OCI-LY7 (cell line): ENCODE measurements around the gene FRRS1. TPM values are rescaled to one million over a fixed set of nuclear protein-coding genes. Genes with fewer than 3 reads are reported as not detected.

Experiments
- BruUV-seq: library from RNA; stranded (reverse); fragments of 400-500 nt; replicated peaks from 2 replicates; lab custom pipeline; 2021; lab: Mats Ljungman, UMichigan
- CTCF ChIA-PET: fragments of 300-600 bp; sonication (Branson Sonifier 250); formaldehyde crosslinking; loops from one replicate; lab custom pipeline; 2022; ENCODE audit warnings: antibody characterized with exemption; ENCODE audit not compliant: unreplicated experiment; lab: Charles Lee
- POLR2A ChIA-PET: fragments of 300-600 bp; sonication (Branson Sonifier 250); formaldehyde crosslinking; loops from one replicate; lab custom pipeline; 2022; ENCODE audit warnings: antibody characterized with exemption; lab: Charles Lee
- DNase-seq: peaks from one replicate; pipeline ENCODE4 v3.0.0-alpha.2; 2015; ENCODE audit warnings: low spot score
- H2AFZ ChIP-seq: fragments of 200-600 bp; sonication (generic), shearing (Covaris generic); 2 replicates; pipeline ENCODE4 v1.6.1; 2014; ENCODE audit warnings: mild to moderate bottlenecking, antibody characterized with exemption, low read length, moderate library complexity
- H3K27ac ChIP-seq: fragments of 200-600 bp; sonication (generic); 2 replicates; pipeline ENCODE4 v1.5.1; 2014; ENCODE audit warnings: mixed run types, low read depth, mild to moderate bottlenecking, moderate library complexity, low read length, inconsistent platforms; ENCODE audit not compliant: poor library complexity, severe bottlenecking
- H3K36me3 ChIP-seq: fragments of 200-600 bp; sonication (generic); 2 replicates; pipeline ENCODE4 v1.6.1; 2014; ENCODE audit warnings: mild to moderate bottlenecking, antibody characterized with exemption, low read length, moderate library complexity, mixed read lengths; ENCODE audit not compliant: insufficient read depth
- H3K4me1 ChIP-seq: fragments of 200-600 bp; sonication (generic); 2 replicates; pipeline ENCODE4 v1.5.1; 2014; ENCODE audit warnings: mild to moderate bottlenecking, low read length; ENCODE audit not compliant: insufficient read depth, poor library complexity, severe bottlenecking
- H3K4me2 ChIP-seq: fragments of 200-600 bp; sonication (generic); 2 replicates; pipeline ENCODE4 v1.6.1; 2014; ENCODE audit warnings: mild to moderate bottlenecking, low read length
- H3K4me3 ChIP-seq: fragments of 200-600 bp; sonication (generic); 2 replicates; pipeline ENCODE4 v1.5.1; 2014; ENCODE audit warnings: mild to moderate bottlenecking, low read depth, low read length; ENCODE audit not compliant: poor library complexity, severe bottlenecking
- H3K79me2 ChIP-seq: fragments of 200-600 bp; sonication (generic); 2 replicates; pipeline ENCODE4 v1.6.1; 2016; ENCODE audit warnings: low read depth, mild to moderate bottlenecking, low read length, moderate library complexity, mixed read lengths; ENCODE audit not compliant: insufficient read depth
- H3K9me2 ChIP-seq: fragments of 200-600 bp; sonication (generic); 2 replicates; pipeline ENCODE4 v1.6.1; 2016; ENCODE audit warnings: mild to moderate bottlenecking, low read length, mixed read lengths; ENCODE audit not compliant: insufficient read depth
- H3K9me3 ChIP-seq: fragments of 200-600 bp; sonication (generic); 2 replicates; pipeline ENCODE4 v1.6.1; 2014; ENCODE audit warnings: mild to moderate bottlenecking, mixed run types, low read length, mixed read lengths
- H4K20me1 ChIP-seq: fragments of 200-600 bp; sonication (generic); 2 replicates; pipeline ENCODE4 v1.6.1; 2014; ENCODE audit warnings: mild to moderate bottlenecking, antibody characterized with exemption, low read length, moderate library complexity, mixed read lengths; ENCODE audit not compliant: insufficient read depth
- EZH2phosphoT487 ChIP-seq: fragments of 200-600 bp; sonication (generic); IDR thresholded peaks from 2 replicates; pipeline ENCODE4 v1.6.1; 2018; ENCODE audit warnings: low read depth, borderline replicate concordance, mild to moderate bottlenecking, mixed run types, antibody characterized with exemption, low read length, moderate library complexity, mixed read lengths
- intact Hi-C: fragments of 100-400 bp; cut with micrococcal nuclease; formaldehyde crosslinking; loops from one replicate; pipeline ENCODE4 v1.10.0; 2022; ENCODE audit not compliant: unreplicated experiment
- total RNA-seq, 2 experiments: library from RNA; depleted of rRNA in 1 of 2; stranded (reverse); fragments of >200 nt in 1 of 2; shearing (Covaris generic) in 1 of 2; gene quantifications; 2 replicates each; pipeline ENCODE4 v1.2.3, GENCODE V29; 2014 to 2022
- TF ChIP-seq, protein P1 (sequence below): fragments of 200-600 bp; sonication (generic); conservative IDR thresholded peaks from 2 replicates; pipeline ENCODE4 v1.5.1; 2014; ENCODE audit warnings: mild to moderate bottlenecking, antibody characterized with exemption, low read length, moderate library complexity, mixed read lengths

The FRRS1 gene
- total RNA-seq, 2 experiments from 2014 or later = 4.5 to 6.5 TPM

DNA sequence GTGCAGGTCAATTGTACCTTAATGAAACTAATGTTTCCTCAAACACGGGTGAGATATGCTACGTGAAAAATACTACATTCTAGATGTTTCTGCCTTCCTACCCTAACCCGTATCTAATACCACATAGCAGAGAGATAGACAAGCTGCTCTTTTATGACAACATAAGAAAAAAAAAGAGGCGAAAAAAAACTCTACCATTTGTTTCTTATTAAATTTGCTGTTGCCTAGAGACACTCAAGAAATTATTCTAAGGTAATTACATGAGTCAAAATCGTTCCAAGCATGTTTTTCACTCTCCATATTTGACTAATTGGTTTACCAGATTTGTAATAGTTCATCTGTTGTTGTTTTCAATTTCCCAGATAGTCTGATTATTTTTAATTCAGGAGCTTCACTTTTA is 93.1 kb downstream of the FRRS1 start:
- CTCF ChIA-PET = no interaction called here

DNA sequence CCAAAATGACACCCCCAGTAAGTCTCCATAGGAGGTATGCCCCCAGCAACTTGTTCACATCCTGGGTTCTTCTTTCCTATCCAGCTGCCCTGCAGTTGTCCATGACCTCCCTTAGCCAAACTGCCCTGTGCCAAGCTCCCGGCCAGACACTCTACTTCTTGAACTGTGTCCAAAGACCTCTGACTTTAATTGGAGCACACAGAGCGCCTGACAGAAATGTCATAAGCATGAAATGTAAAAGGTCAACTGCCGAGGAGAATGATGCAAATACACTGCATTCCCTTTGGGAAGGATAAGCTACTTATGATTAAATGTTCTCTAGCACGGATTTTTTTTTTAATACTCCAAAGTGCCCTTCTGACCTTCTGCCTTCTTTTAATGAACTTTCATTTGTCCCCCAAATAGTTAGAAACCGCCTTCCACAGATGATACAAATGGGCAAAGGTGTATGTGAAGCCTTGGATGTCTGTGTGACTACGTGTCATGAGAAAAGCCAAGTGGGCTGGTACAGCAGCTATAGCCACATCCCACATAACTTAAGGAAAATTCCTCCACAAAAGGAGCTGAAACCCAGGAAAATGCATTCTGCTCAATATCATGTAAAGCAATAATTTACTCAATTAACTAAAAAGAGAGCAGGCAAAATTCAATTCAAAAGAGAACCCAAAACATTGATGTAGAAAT is 93.8 kb downstream of the FRRS1 start:
- no TSS peak for BruUV-seq
- no peaks in the 10 kb centered on the region for H3K9me2 ChIP-seq
- H3K36me3 ChIP-seq = no peaks in the 10 kb centered on the region
- no peaks in the 10 kb centered on the region for H3K4me1 ChIP-seq
- H3K4me3 ChIP-seq = no peak overlapping the region
- H2AFZ ChIP-seq = no peak overlapping the region
- ChIA-PET POLR2A (no interaction called here), CTCF (no interaction called here)
- no peaks in the 10 kb centered on the region for H3K9me3 ChIP-seq
- H4K20me1 ChIP-seq = no peaks in the 10 kb centered on the region
- no peak overlapping the region for H3K4me2 ChIP-seq
- TF ChIP-seq, protein P1, sequence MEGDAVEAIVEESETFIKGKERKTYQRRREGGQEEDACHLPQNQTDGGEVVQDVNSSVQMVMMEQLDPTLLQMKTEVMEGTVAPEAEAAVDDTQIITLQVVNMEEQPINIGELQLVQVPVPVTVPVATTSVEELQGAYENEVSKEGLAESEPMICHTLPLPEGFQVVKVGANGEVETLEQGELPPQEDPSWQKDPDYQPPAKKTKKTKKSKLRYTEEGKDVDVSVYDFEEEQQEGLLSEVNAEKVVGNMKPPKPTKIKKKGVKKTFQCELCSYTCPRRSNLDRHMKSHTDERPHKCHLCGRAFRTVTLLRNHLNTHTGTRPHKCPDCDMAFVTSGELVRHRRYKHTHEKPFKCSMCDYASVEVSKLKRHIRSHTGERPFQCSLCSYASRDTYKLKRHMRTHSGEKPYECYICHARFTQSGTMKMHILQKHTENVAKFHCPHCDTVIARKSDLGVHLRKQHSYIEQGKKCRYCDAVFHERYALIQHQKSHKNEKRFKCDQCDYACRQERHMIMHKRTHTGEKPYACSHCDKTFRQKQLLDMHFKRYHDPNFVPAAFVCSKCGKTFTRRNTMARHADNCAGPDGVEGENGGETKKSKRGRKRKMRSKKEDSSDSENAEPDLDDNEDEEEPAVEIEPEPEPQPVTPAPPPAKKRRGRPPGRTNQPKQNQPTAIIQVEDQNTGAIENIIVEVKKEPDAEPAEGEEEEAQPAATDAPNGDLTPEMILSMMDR = no peak
- no peak for TF ChIP-seq EZH2phosphoT487
- no peaks in the 10 kb centered on the region for H3K79me2 ChIP-seq
- no peak for DNase-seq
- intact Hi-C loops = no loop called here
- no peak overlapping the region for H3K27ac ChIP-seq

More for the DNA sequence above, 93.1 kb downstream of the FRRS1 start:
- Histone ChIP-seq H3K4me1 (no peaks in the 10 kb centered on the region), H3K36me3 (no peaks in the 10 kb centered on the region), H3K4me3 (no peak overlapping the region), H3K9me3 (no peaks in the 10 kb centered on the region), H3K27ac (no peak overlapping the region), H2AFZ (no peak overlapping the region), H3K79me2 (no peaks in the 10 kb centered on the region), H3K4me2 (no peak overlapping the region), H3K9me2 (no peaks in the 10 kb centered on the region), H4K20me1 (no peaks in the 10 kb centered on the region)
- intact Hi-C loops = no loop called here
- BruUV-seq = no TSS peak
- TF ChIP-seq EZH2phosphoT487 = no peak
- TF ChIP-seq, protein P1 = no peak
- DNase-seq = no peak
- POLR2A ChIA-PET = no interaction called here

GRCh38 chr1:99672038-99672437 is 94.4 kb downstream of the FRRS1 start:
- Histone ChIP-seq H3K27ac (no peak overlapping the region), H3K4me2 (no peak overlapping the region), H3K9me2 (no peaks in the 10 kb centered on the region), H3K4me3 (no peak overlapping the region), H3K36me3 (no peaks in the 10 kb centered on the region), H3K9me3 (no peaks in the 10 kb centered on the region), H3K79me2 (no peaks in the 10 kb centered on the region), H4K20me1 (no peaks in the 10 kb centered on the region), H3K4me1 (no peaks in the 10 kb centered on the region), H2AFZ (no peak overlapping the region)
- no TSS peak for BruUV-seq
- ChIA-PET CTCF (no interaction called here), POLR2A (no interaction called here)
- TF ChIP-seq, protein P1 = no peak
- TF ChIP-seq EZH2phosphoT487 = no peak
- no peak for DNase-seq
- intact Hi-C loops = no loop called here
